ENCODE results near the gene NISCH.
A peak's percentile ranks its signal among the peaks of the same experiment; 100 is the strongest.

NISCH gene

GRCh38 chr3:52493232-52494017 lies 38.0 kb downstream of the NISCH start:
- H3K36me3 ChIP-seq (ENCODE audit: control insufficient read depth, insufficient read depth, low read length) = peaks cover 18% of the 10 kb centered on the region
- H3K4me3 ChIP-seq (ENCODE audit: low read length) = no peak overlapping the region
- no peak overlapping the region for H3K9ac ChIP-seq (ENCODE audit: low read length)
- no peaks in the 10 kb centered on the region for H3K4me1 ChIP-seq (ENCODE audit: control insufficient read depth, insufficient read depth, low read length)
- no peaks in the 10 kb centered on the region for H3K27me3 ChIP-seq (ENCODE audit: control insufficient read depth, insufficient read depth, low read length)
- H3K9me3 ChIP-seq (ENCODE audit: control insufficient read depth, low read length) = no peaks in the 10 kb centered on the region

- Histone ChIP-seq H3K9ac (ENCODE audit: low read length) (no peak overlapping the region), H3K36me3 (ENCODE audit: control insufficient read depth, insufficient read depth, low read length) (peaks cover 18% of the 10 kb centered on the region), H3K9me3 (ENCODE audit: control insufficient read depth, low read length) (no peaks in the 10 kb centered on the region), H3K4me3 (ENCODE audit: low read length) (no peak overlapping the region), H3K4me1 (ENCODE audit: control insufficient read depth, insufficient read depth, low read length) (no peaks in the 10 kb centered on the region), H3K27me3 (ENCODE audit: control insufficient read depth, insufficient read depth, low read length) (no peaks in the 10 kb centered on the region)
Observed at GRCh38 chr3:52494445-52494844, 39.0 kb downstream of the NISCH start.

GRCh38 chr3:52494886-52495495 lies 39.6 kb downstream of the NISCH start, which contains the start of gene STAB1:
TSS of gene STAB1 (plus strand) at chr3:52495338. CDS start at chr3:52495414, 76 bp downstream.
- Histone ChIP-seq H3K27me3 (ENCODE audit: control insufficient read depth, insufficient read depth, low read length) (no peaks in the 10 kb centered on the region), H3K36me3 (ENCODE audit: control insufficient read depth, insufficient read depth, low read length) (peaks cover 14% of the 10 kb centered on the region), H3K4me3 (ENCODE audit: low read length) (no peak within 1 kb of the TSS), H3K9ac (ENCODE audit: low read length) (peak within 1 kb of the TSS; percentile 39), H3K9me3 (ENCODE audit: control insufficient read depth, low read length) (no peaks in the 10 kb centered on the region), H3K4me1 (ENCODE audit: control insufficient read depth, insufficient read depth, low read length) (no peaks in the 10 kb centered on the region)

GRCh38 chr3:52495777-52496602 lies 40.6 kb downstream of the NISCH start:
- no peaks in the 10 kb centered on the region for H3K4me1 ChIP-seq (ENCODE audit: control insufficient read depth, insufficient read depth, low read length)
- H3K27me3 ChIP-seq (ENCODE audit: control insufficient read depth, insufficient read depth, low read length) = no peaks in the 10 kb centered on the region
- no peaks in the 10 kb centered on the region for H3K9me3 ChIP-seq (ENCODE audit: control insufficient read depth, low read length)
- peaks cover 8% of the 10 kb centered on the region for H3K36me3 ChIP-seq (ENCODE audit: control insufficient read depth, insufficient read depth, low read length)
- H3K4me3 ChIP-seq (ENCODE audit: low read length) = no peak overlapping the region
- H3K9ac ChIP-seq (ENCODE audit: low read length) = peak overlapping the region; percentile 39

- Histone ChIP-seq H3K27me3 (ENCODE audit: control insufficient read depth, insufficient read depth, low read length) (no peaks in the 10 kb centered on the region), H3K4me3 (ENCODE audit: low read length) (no peak overlapping the region), H3K9ac (ENCODE audit: low read length) (no peak overlapping the region), H3K4me1 (ENCODE audit: control insufficient read depth, insufficient read depth, low read length) (no peaks in the 10 kb centered on the region), H3K36me3 (ENCODE audit: control insufficient read depth, insufficient read depth, low read length) (no peaks in the 10 kb centered on the region), H3K9me3 (ENCODE audit: control insufficient read depth, low read length) (no peaks in the 10 kb centered on the region)
Observed at GRCh38 chr3:52498137-52499054, 43.0 kb downstream of the NISCH start.

GRCh38 chr3:52501046-52501445 lies 45.6 kb downstream of the NISCH start:
- no peaks in the 10 kb centered on the region for H3K9me3 ChIP-seq (ENCODE audit: control insufficient read depth, low read length)
- H3K4me3 ChIP-seq (ENCODE audit: low read length) = no peak overlapping the region
- H3K36me3 ChIP-seq (ENCODE audit: control insufficient read depth, insufficient read depth, low read length) = no peaks in the 10 kb centered on the region
- H3K4me1 ChIP-seq (ENCODE audit: control insufficient read depth, insufficient read depth, low read length) = no peaks in the 10 kb centered on the region
- no peak overlapping the region for H3K9ac ChIP-seq (ENCODE audit: low read length)
- H3K27me3 ChIP-seq (ENCODE audit: control insufficient read depth, insufficient read depth, low read length) = no peaks in the 10 kb centered on the region

- Histone ChIP-seq H3K4me3 (ENCODE audit: low read length) (no peak overlapping the region), H3K27me3 (ENCODE audit: control insufficient read depth, insufficient read depth, low read length) (no peaks in the 10 kb centered on the region), H3K9me3 (ENCODE audit: control insufficient read depth, low read length) (no peaks in the 10 kb centered on the region), H3K36me3 (ENCODE audit: control insufficient read depth, insufficient read depth, low read length) (no peaks in the 10 kb centered on the region), H3K4me1 (ENCODE audit: control insufficient read depth, insufficient read depth, low read length) (no peaks in the 10 kb centered on the region), H3K9ac (ENCODE audit: low read length) (no peak overlapping the region)
Observed at GRCh38 chr3:52502001-52502400, 46.6 kb downstream of the NISCH start.

- H3K4me1 ChIP-seq (ENCODE audit: control insufficient read depth, insufficient read depth, low read length) = no peaks in the 10 kb centered on the region
- no peak overlapping the region for H3K9ac ChIP-seq (ENCODE audit: low read length)
- H3K9me3 ChIP-seq (ENCODE audit: control insufficient read depth, low read length) = no peaks in the 10 kb centered on the region
- no peak overlapping the region for H3K4me3 ChIP-seq (ENCODE audit: low read length)
- H3K36me3 ChIP-seq (ENCODE audit: control insufficient read depth, insufficient read depth, low read length) = no peaks in the 10 kb centered on the region
- no peaks in the 10 kb centered on the region for H3K27me3 ChIP-seq (ENCODE audit: control insufficient read depth, insufficient read depth, low read length)
Observed at GRCh38 chr3:52502808-52503350, 47.5 kb downstream of the NISCH start.

GRCh38 chr3:52503788-52504424 lies 48.5 kb downstream of the NISCH start:
- Histone ChIP-seq H3K4me3 (ENCODE audit: low read length) (no peak overlapping the region), H3K9me3 (ENCODE audit: control insufficient read depth, low read length) (no peaks in the 10 kb centered on the region), H3K36me3 (ENCODE audit: control insufficient read depth, insufficient read depth, low read length) (no peaks in the 10 kb centered on the region), H3K4me1 (ENCODE audit: control insufficient read depth, insufficient read depth, low read length) (no peaks in the 10 kb centered on the region), H3K9ac (ENCODE audit: low read length) (no peak overlapping the region), H3K27me3 (ENCODE audit: control insufficient read depth, insufficient read depth, low read length) (no peaks in the 10 kb centered on the region)

- H3K9ac ChIP-seq (ENCODE audit: low read length) = no peak overlapping the region
- H3K4me3 ChIP-seq (ENCODE audit: low read length) = no peak overlapping the region
- H3K9me3 ChIP-seq (ENCODE audit: control insufficient read depth, low read length) = no peaks in the 10 kb centered on the region
- no peaks in the 10 kb centered on the region for H3K4me1 ChIP-seq (ENCODE audit: control insufficient read depth, insufficient read depth, low read length)
- no peaks in the 10 kb centered on the region for H3K36me3 ChIP-seq (ENCODE audit: control insufficient read depth, insufficient read depth, low read length)
- H3K27me3 ChIP-seq (ENCODE audit: control insufficient read depth, insufficient read depth, low read length) = no peaks in the 10 kb centered on the region
Observed at GRCh38 chr3:52504977-52505376, 49.6 kb downstream of the NISCH start.

All from mucosa of stomach (tissue), 1 donor.